Measurements from ENCODE around the gene EXOSC7. TPM values are rescaled to one million over a fixed set of nuclear protein-coding genes. Genes with fewer than 3 reads are reported as not detected.

EXOSC7 gene
- total and polyA plus RNA-seq, 10 of the 15 experiments (the other 5 are each of a cell fraction or from before 2014, with no cell fraction given), result 58.0 to 193 (median 82.9) TPM

- TF ChIP-seq SKIL (IDR thresholded peaks at IDR 0.05; ENCODE audit: low read depth, poor library complexity, severe bottlenecking) (no peak), SMARCA5 (IDR thresholded peaks at IDR 0.05) (no peak; the same call in 1 of the 2 replicates), SIX5 (IDR thresholded peaks at IDR 0.05; ENCODE audit: low read depth, low read length, severe bottlenecking) (no peak), TBL1XR1 (IDR thresholded peaks at IDR 0.05; ENCODE audit: low read depth, low read length) (no peak), E2F8 (IDR thresholded peaks at IDR 0.05; ENCODE audit: low read depth, partially characterized antibody) (no peak), ZNF384 (IDR thresholded peaks at IDR 0.05; ENCODE audit: borderline replicate concordance, low read depth, low read length) (no peak), IRF3 (IDR thresholded peaks at IDR 0.05) (no peak), HDGF (IDR thresholded peaks at IDR 0.05) (no peak), SMC3 (IDR thresholded peaks at IDR 0.05; ENCODE audit: borderline replicate concordance, low read length) (no peak), EP300 (IDR thresholded peaks at IDR 0.05; ENCODE audit: borderline replicate concordance in 1 of 2, control insufficient read depth in 1 of 2, low read depth in 2 of 2, low read length in 2 of 2) (no peak), CHD1 (IDR thresholded peaks at IDR 0.05; ENCODE audit: low read depth, low read length) (no peak), BCL3 (IDR thresholded peaks at IDR 0.05; ENCODE audit: borderline replicate concordance, insufficient read depth, low read depth, low read length, poor library complexity, severe bottlenecking) (no peak), MTA3 (IDR thresholded peaks at IDR 0.05; ENCODE audit: borderline replicate concordance, low read length) (no peak), MLLT1 (IDR thresholded peaks at IDR 0.05) (0 out of 2 replicates have a peak, but pooled peaks have one; percentile 29), BMI1 (IDR thresholded peaks at IDR 0.05; ENCODE audit: borderline replicate concordance) (no peak)
Measured at GRCh38 chr3:44976002-44976815, at the start of gene EXOSC7, which contains the start of gene ZDHHC3 (continued).

Data from GM12878 (cell line).